Middle frontal gyrus (tissue), 1 donor: ENCODE data around the gene LIMD2.

Experiments
- DNase-seq: peaks from one replicate; pipeline ENCODE4 v3.0.0-alpha.2; 2015; ENCODE audit warnings: low spot score; ENCODE audit errors: extremely low spot score

The LIMD2 gene

GRCh38 chr17:63682981-63683380 lies 16.9 kb downstream of the LIMD2 start:
- no peak for DNase-seq

- no peak for DNase-seq
Observed at GRCh38 chr17:63682441-63682840, 17.5 kb downstream of the LIMD2 start.

GRCh38 chr17:63681530-63681929 lies 18.4 kb downstream of the LIMD2 start:
- DNase-seq, result no peak

GRCh38 chr17:63680700-63681099 lies 19.2 kb downstream of the LIMD2 start:
- no peak for DNase-seq

- DNase-seq, result no peak
Observed at GRCh38 chr17:63679214-63679613, 20.7 kb downstream of the LIMD2 start.

- no peak for DNase-seq
Observed at GRCh38 chr17:63676584-63676983, 23.3 kb downstream of the LIMD2 start.

- no peak for DNase-seq
Observed at GRCh38 chr17:63675607-63676546, 24.0 kb downstream of the LIMD2 start.

- DNase-seq, result no peak
Observed at GRCh38 chr17:63675231-63675606, 24.7 kb downstream of the LIMD2 start.

- no peak for DNase-seq
Observed at GRCh38 chr17:63672856-63673255, 27.1 kb downstream of the LIMD2 start.

- no peak for DNase-seq
Observed at GRCh38 chr17:63665527-63666214, 34.3 kb downstream of the LIMD2 start.

- DNase-seq, result no peak
Observed at GRCh38 chr17:63659850-63660249, 40.1 kb downstream of the LIMD2 start.

GRCh38 chr17:63658366-63658765 lies 41.6 kb downstream of the LIMD2 start:
- DNase-seq, result no peak

- DNase-seq, result no peak
Observed at GRCh38 chr17:63657786-63658185, 42.1 kb downstream of the LIMD2 start.

GRCh38 chr17:63653050-63653449 lies 46.9 kb downstream of the LIMD2 start:
- no peak for DNase-seq

GRCh38 chr17:63652106-63652505 lies 47.8 kb downstream of the LIMD2 start:
- DNase-seq, result no peak

- DNase-seq, result no peak
Observed at GRCh38 chr17:63649813-63650212, 50.1 kb downstream of the LIMD2 start.

- DNase-seq, result no peak
Observed at GRCh38 chr17:63647936-63648335, 52.0 kb downstream of the LIMD2 start.

GRCh38 chr17:63647065-63647725 lies 52.7 kb downstream of the LIMD2 start:
- DNase-seq, result no peak

GRCh38 chr17:63646488-63646806 lies 53.5 kb downstream of the LIMD2 start:
- DNase-seq, result no peak
